ENCODE results near the gene USP34. TPM values are rescaled to one million over a fixed set of nuclear protein-coding genes. Genes with fewer than 3 reads are reported as not detected.
"Not testable (repeated sequence)": the region's sequence is repeated elsewhere in the genome, so short reads cannot be mapped to it uniquely, and the experiment has no call there.

Gene USP34
- total and polyA plus RNA-seq, 9 donors: 57.4 to 132 (median 116) TPM

DNA sequence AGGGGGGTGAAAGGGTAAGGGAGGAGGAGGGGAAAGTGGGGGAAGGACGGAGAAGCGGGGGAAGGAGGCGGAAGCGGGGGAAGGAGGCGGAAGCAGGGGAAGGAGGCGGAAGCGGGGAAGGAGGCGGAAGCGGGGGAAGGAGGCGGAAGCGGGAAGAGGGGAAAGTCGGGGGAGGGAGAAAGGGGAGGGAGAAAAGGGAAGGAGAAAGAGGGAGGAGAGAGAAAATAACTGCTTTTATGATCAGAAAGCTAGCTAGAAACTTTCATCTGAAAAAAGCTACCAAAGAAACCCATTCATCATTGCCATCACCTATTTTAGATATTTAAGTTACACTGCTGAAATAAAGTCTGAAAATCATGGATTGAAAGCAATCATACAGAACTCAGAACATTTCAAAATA, 72.5 kb downstream of the USP34 start:
- H3K9me3 ChIP-seq: no peaks in the 10 kb centered on the region
- no peak overlapping the region for H3K4me3 ChIP-seq
- no peak for DNase-seq
- WGBS, 3 donors: 91 to 98% (median 94%) methylated on average over 11 to 12 of the region's 12 CpGs
- H3K27me3 ChIP-seq: no peaks in the 10 kb centered on the region
- no peaks in the 10 kb centered on the region for H3K4me1 ChIP-seq (ENCODE audit: insufficient read depth)
- no peak for TF ChIP-seq POLR2A (IDR thresholded peaks at IDR 0.05)
- TF ChIP-seq EP300 (IDR thresholded peaks at IDR 0.05): no peak
- TF ChIP-seq, protein P1, sequence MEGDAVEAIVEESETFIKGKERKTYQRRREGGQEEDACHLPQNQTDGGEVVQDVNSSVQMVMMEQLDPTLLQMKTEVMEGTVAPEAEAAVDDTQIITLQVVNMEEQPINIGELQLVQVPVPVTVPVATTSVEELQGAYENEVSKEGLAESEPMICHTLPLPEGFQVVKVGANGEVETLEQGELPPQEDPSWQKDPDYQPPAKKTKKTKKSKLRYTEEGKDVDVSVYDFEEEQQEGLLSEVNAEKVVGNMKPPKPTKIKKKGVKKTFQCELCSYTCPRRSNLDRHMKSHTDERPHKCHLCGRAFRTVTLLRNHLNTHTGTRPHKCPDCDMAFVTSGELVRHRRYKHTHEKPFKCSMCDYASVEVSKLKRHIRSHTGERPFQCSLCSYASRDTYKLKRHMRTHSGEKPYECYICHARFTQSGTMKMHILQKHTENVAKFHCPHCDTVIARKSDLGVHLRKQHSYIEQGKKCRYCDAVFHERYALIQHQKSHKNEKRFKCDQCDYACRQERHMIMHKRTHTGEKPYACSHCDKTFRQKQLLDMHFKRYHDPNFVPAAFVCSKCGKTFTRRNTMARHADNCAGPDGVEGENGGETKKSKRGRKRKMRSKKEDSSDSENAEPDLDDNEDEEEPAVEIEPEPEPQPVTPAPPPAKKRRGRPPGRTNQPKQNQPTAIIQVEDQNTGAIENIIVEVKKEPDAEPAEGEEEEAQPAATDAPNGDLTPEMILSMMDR (IDR thresholded peaks at IDR 0.05): no peak
- intact Hi-C loops (cut with DNase I): no loop called here
- H3K27ac ChIP-seq: no peak overlapping the region
- H3K36me3 ChIP-seq: no peaks in the 10 kb centered on the region

DNA sequence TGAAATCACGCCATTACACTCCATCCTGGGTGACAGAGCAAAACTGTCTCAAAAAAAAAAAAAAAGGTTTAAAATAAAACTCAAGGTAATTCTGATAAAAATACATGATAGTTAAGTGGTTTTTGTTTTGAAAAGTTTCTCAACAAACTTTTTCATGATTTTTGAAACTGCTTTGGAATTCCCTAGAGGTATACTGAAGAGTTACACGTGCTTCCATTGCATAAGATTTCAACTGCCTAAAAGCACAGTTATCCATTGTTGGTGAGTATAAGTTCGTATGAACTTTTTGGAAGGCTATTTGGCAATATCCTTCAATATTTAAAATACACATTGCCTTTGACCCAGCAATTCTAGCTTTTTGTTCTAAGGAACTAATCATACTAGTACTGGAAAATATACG, 74.9 kb downstream of the USP34 start:
- H3K9me3 ChIP-seq: no peaks in the 10 kb centered on the region
- no peak for DNase-seq
- 90 to 92% (median 91%) methylated on average over 4 of the region's 4 CpGs for WGBS, 3 donors
- intact Hi-C loops (cut with DNase I): no loop called here
- H3K27me3 ChIP-seq: no peaks in the 10 kb centered on the region
- no peak overlapping the region for H3K4me3 ChIP-seq
- H3K27ac ChIP-seq: no peak overlapping the region
- no peaks in the 10 kb centered on the region for H3K36me3 ChIP-seq
- H3K4me1 ChIP-seq (ENCODE audit: insufficient read depth): no peaks in the 10 kb centered on the region
- TF ChIP-seq EP300 (IDR thresholded peaks at IDR 0.05) (no peak), POLR2A (IDR thresholded peaks at IDR 0.05) (no peak)
- TF ChIP-seq, protein P1 (IDR thresholded peaks at IDR 0.05): no peak

GRCh38 chr2:61387588-61387987, 83.3 kb downstream of the USP34 start:
- 96 to 98% (median 97%) methylated on average over 7 of the region's 7 CpGs for WGBS, 3 donors
- H3K27ac ChIP-seq; H3K4me3 ChIP-seq; H3K36me3 ChIP-seq; DNase-seq; H3K4me1 ChIP-seq (ENCODE audit: insufficient read depth); intact Hi-C loops (cut with DNase I); H3K27me3 ChIP-seq; H3K9me3 ChIP-seq: not testable (repeated sequence)

DNA sequence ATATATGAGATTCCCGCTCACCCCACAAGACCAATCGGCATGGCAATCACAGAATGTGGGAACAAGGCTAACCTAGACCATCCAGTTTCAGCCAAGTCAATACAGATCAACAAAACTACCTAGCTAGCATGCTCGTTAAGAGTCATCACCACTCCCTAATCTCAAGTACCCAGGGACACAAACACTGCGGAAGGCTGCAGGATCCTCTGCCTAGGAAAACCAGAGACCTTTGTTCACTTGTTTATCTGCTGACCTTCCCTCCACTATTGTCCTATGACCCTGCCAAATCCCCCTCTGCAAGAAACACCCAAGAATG, 90.0 kb downstream of the USP34 start:
- H3K9me3 ChIP-seq; H3K4me3 ChIP-seq; H3K4me1 ChIP-seq (ENCODE audit: insufficient read depth); H3K27me3 ChIP-seq; DNase-seq; H3K36me3 ChIP-seq; intact Hi-C loops (cut with DNase I); H3K27ac ChIP-seq: not testable (repeated sequence)
- 97 to 100% (median 99%) methylated on average over 4 of the region's 4 CpGs for WGBS, 3 donors

DNA sequence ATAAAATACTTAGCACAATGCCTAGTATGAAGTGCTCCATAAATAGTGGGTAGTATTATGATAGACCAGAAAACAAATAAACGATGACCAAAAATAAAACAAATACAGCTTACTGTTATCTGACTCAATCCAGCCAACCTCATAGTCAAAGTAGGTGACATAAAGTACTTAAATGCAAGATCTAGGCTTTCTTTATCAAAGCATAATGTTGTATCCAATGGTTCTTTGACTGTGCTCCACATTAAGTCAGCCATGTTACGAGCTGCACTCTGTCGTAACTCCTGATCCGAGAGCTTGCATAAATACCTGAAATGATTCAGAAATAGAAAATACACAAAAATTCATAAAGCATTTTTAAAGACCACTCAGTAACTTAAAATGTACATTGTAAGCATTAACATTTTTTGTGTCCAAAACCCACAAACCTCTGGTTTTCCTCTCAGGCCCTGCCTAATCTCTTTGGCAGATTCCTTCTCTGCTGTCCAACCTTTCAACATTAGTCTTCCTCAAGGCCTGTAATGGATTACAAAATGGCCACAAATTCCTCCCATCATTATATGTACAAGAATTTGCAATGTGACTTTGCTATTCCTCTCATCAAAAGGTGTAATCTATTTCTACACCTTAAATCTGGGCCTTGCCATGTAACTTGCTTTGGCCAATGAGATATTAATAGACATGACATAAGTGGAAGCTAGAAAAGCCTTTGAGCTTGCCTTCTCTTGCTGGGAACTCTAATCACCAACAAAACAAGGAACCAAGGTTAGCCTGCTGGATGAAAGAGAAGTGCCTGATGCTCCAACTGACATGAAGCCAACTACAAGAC, 90.6 kb downstream of the USP34 start:
- H3K36me3 ChIP-seq: no peaks in the 10 kb centered on the region
- 91 to 95% (median 94%) methylated on average over 4 of the region's 4 CpGs for whole genome bisulfite sequencing, 3 donors
- intact Hi-C loops (cut with DNase I): no loop called here
- H3K4me1 ChIP-seq (ENCODE audit: insufficient read depth): no peaks in the 10 kb centered on the region
- H3K9me3 ChIP-seq: no peaks in the 10 kb centered on the region
- TF ChIP-seq, protein P1 (IDR thresholded peaks at IDR 0.05): no peak
- TF ChIP-seq EP300 (IDR thresholded peaks at IDR 0.05): no peak
- TF ChIP-seq POLR2A (IDR thresholded peaks at IDR 0.05): no peak
- DNase-seq: no peak
- H3K27ac ChIP-seq: no peak overlapping the region
- no peaks in the 10 kb centered on the region for H3K27me3 ChIP-seq
- H3K4me3 ChIP-seq: no peak overlapping the region

Measured in ovary (tissue), 9 donors.